ENCODE data around the gene TAF4.

Gene TAF4

GRCh38 chr20:62027698-62028321 lies 37.9 kb downstream of the TAF4 start:
- Histone ChIP-seq H3K27me3 (ENCODE audit: low read length) (no peaks in the 10 kb centered on the region), H3K9me3 (ENCODE audit: insufficient read depth, low read length) (no peaks in the 10 kb centered on the region), H3K4me2 (ENCODE audit: low read depth, low read length, poor library complexity, severe bottlenecking) (no peak overlapping the region), H4K20me1 (ENCODE audit: low read depth, low read length) (no peaks in the 10 kb centered on the region), H3K36me3 (ENCODE audit: low read length) (no peaks in the 10 kb centered on the region), H3K79me2 (ENCODE audit: insufficient read depth, low read length) (peaks cover 77% of the 10 kb centered on the region), H3K27ac (ENCODE audit: low read depth, low read length) (no peak overlapping the region), H3K9me2 (replicated peaks; ENCODE audit: insufficient read depth, low read length) (no peaks in the 10 kb centered on the region), H3K9ac (ENCODE audit: low read length) (no peak overlapping the region), H3K4me3 (ENCODE audit: insufficient read depth, low read length, poor library complexity, severe bottlenecking) (no peak overlapping the region), H2AFZ (ENCODE audit: low read depth, low read length, severe bottlenecking) (no peak overlapping the region), H3F3A (ENCODE audit: insufficient read depth) (0 out of 2 replicates have a peak, but pooled peaks cover 5% of the 10 kb centered on the region)
- TF ChIP-seq EZH2phosphoT487 (conservative IDR thresholded peaks at IDR 0.05; ENCODE audit: low read length) (no peak), CTCF (IDR thresholded peaks at IDR 0.05; ENCODE audit: insufficient read depth, low read length, poor library complexity, severe bottlenecking) (no peak)

- Histone ChIP-seq H3F3A (ENCODE audit: insufficient read depth) (0 out of 2 replicates have a peak, but pooled peaks cover 5% of the 10 kb centered on the region), H2AFZ (ENCODE audit: low read depth, low read length, severe bottlenecking) (no peak overlapping the region), H3K9ac (ENCODE audit: low read length) (no peak overlapping the region), H3K4me3 (ENCODE audit: insufficient read depth, low read length, poor library complexity, severe bottlenecking) (no peak overlapping the region), H3K9me3 (ENCODE audit: insufficient read depth, low read length) (no peaks in the 10 kb centered on the region), H3K27ac (ENCODE audit: low read depth, low read length) (no peak overlapping the region), H3K27me3 (ENCODE audit: low read length) (no peaks in the 10 kb centered on the region), H3K4me2 (ENCODE audit: low read depth, low read length, poor library complexity, severe bottlenecking) (no peak overlapping the region), H3K9me2 (replicated peaks; ENCODE audit: insufficient read depth, low read length) (no peaks in the 10 kb centered on the region), H3K79me2 (ENCODE audit: insufficient read depth, low read length) (peaks cover 73% of the 10 kb centered on the region), H4K20me1 (ENCODE audit: low read depth, low read length) (no peaks in the 10 kb centered on the region), H3K36me3 (ENCODE audit: low read length) (no peaks in the 10 kb centered on the region)
- TF ChIP-seq CTCF (IDR thresholded peaks at IDR 0.05; ENCODE audit: insufficient read depth, low read length, poor library complexity, severe bottlenecking) (no peak), EZH2phosphoT487 (conservative IDR thresholded peaks at IDR 0.05; ENCODE audit: low read length) (no peak)
Observed at GRCh38 chr20:62027116-62027515, 38.6 kb downstream of the TAF4 start.

GRCh38 chr20:62026564-62026856 lies 39.2 kb downstream of the TAF4 start:
- Histone ChIP-seq H3K4me3 (ENCODE audit: insufficient read depth, low read length, poor library complexity, severe bottlenecking) (no peak overlapping the region), H4K20me1 (ENCODE audit: low read depth, low read length) (no peaks in the 10 kb centered on the region), H3K9ac (ENCODE audit: low read length) (no peak overlapping the region), H3K4me2 (ENCODE audit: low read depth, low read length, poor library complexity, severe bottlenecking) (no peak overlapping the region), H3K9me2 (replicated peaks; ENCODE audit: insufficient read depth, low read length) (no peaks in the 10 kb centered on the region), H3F3A (ENCODE audit: insufficient read depth) (0 out of 2 replicates have a peak, but pooled peaks cover 5% of the 10 kb centered on the region), H3K27ac (ENCODE audit: low read depth, low read length) (no peak overlapping the region), H3K27me3 (ENCODE audit: low read length) (no peaks in the 10 kb centered on the region), H3K36me3 (ENCODE audit: low read length) (no peaks in the 10 kb centered on the region), H2AFZ (ENCODE audit: low read depth, low read length, severe bottlenecking) (no peak overlapping the region), H3K9me3 (ENCODE audit: insufficient read depth, low read length) (no peaks in the 10 kb centered on the region), H3K79me2 (ENCODE audit: insufficient read depth, low read length) (peaks cover 72% of the 10 kb centered on the region)
- TF ChIP-seq EZH2phosphoT487 (conservative IDR thresholded peaks at IDR 0.05; ENCODE audit: low read length) (no peak), CTCF (IDR thresholded peaks at IDR 0.05; ENCODE audit: insufficient read depth, low read length, poor library complexity, severe bottlenecking) (no peak)
